HG03457 (cell line): ENCODE data around the gene BCR.
"Not testable (repeated sequence)": the region's sequence is repeated elsewhere in the genome, so short reads cannot be mapped to it uniquely, and the experiment has no call there.

Experiments used
- ATAC-seq: cut with Tn5 transposase; IDR thresholded peaks from one replicate; pipeline ENCODE4 v1.9.1; 2021; ENCODE audit warnings: moderate number of reproducible peaks; ENCODE audit not compliant: unreplicated experiment

BCR gene

GRCh38 chr22:23285734-23286133 lies 105.4 kb downstream of the BCR start:
- ATAC-seq: no peak

DNA sequence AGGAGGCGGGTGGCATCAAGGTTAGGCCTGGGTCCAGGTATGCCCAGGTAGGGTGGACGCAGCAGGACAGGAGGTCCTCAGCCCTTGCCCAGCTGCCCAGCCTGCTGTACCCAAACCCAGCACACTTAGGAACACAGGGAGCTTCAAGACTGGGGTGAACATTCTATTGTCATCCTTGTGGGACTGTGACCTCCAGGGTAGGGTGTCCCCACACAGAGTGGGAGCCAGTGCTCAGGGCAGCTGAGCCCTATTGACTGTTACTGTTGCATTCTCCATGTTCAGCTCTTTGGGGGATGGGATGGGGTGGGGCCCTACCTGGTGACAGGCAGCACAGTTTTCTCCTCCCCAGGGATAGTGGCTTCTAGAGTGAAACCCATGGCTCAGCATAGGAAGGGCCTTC lies 106.0 kb downstream of the BCR start:
- no peak for ATAC-seq

- ATAC-seq: no peak
Observed at GRCh38 chr22:23287136-23288095, 107.1 kb downstream of the BCR start.

DNA sequence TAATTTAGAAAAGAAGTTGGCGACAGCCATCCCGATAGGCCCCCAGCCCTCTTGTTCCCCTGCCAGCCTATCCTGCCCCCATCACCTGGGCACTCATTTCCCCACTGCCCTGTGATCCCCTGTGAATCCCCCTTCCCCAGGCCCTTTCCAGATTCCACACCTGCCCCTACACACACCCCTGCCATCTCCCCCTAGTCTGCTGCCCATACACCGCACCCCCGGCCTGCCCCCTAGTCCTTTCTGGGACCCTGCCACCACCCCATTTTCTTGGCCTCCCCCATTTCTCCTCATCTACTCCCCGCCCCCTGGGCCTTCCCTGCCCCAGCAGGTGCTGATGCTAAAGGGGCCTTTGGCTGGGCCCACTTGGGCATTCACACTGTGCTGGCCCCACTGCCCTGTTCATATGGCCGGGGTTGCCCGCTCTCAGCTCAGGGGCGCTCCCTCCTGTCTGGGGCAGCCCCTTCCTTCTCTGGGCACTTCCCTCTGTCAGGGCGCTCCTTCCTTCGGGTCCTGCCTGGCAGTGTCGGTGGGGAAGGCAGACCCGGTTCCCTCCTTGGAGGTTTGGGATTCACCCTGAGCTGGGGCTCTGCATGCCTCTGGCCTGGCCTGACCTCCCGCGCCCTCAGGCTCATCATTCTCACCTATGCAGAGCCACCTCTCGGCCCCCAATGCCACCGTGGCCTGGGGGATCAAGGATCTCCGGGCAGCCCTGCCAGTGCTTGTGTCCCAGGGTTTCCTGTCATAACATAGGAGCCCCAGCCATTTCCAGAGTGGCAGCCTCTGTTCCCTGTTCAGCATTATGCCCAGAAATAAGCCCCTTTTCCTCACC lies 108.2 kb downstream of the BCR start:
- no peak for ATAC-seq

DNA sequence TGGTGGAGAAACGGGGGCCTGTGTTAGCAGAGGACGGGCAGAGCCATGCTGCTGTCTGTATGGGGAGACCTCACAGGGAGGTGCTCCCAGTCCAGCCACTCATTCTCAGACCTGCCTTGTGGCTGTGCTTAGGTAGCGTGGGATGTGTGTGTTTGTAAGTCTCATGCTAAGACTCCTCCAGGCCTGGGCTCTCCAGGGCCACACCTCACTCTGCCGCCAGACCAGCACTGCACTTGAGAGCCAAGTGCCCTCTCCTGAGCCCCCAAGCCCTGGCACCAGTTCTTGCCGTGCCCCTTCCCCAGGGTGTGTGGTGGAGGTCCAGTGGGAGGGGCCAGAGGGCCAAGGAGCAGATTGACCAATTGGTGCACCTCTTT lies 108.8 kb downstream of the BCR start:
- ATAC-seq: no peak

DNA sequence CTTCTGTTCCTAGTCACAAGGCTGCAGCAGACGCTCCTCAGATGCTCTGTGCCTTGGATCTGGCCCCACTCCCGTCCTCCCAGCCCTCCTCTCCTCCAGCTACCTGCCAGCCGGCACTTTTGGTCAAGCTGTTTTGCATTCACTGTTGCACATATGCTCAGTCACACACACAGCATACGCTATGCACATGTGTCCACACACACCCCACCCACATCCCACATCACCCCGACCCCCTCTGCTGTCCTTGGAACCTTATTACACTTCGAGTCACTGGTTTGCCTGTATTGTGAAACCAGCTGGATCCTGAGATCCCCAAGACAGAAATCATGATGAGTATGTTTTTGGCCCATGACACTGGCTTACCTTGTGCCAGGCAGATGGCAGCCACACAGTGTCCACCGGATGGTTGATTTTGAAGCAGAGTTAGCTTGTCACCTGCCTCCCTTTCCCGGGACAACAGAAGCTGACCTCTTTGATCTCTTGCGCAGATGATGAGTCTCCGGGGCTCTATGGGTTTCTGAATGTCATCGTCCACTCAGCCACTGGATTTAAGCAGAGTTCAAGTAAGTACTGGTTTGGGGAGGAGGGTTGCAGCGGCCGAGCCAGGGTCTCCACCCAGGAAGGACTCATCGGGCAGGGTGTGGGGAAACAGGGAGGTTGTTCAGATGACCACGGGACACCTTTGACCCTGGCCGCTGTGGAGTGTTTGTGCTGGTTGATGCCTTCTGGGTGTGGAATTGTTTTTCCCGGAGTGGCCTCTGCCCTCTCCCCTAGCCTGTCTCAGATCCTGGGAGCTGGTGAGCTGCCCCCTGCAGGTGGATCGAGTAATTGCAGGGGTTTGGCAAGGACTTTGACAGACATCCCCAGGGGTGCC lies 109.8 kb downstream of the BCR start:
- no peak for ATAC-seq

DNA sequence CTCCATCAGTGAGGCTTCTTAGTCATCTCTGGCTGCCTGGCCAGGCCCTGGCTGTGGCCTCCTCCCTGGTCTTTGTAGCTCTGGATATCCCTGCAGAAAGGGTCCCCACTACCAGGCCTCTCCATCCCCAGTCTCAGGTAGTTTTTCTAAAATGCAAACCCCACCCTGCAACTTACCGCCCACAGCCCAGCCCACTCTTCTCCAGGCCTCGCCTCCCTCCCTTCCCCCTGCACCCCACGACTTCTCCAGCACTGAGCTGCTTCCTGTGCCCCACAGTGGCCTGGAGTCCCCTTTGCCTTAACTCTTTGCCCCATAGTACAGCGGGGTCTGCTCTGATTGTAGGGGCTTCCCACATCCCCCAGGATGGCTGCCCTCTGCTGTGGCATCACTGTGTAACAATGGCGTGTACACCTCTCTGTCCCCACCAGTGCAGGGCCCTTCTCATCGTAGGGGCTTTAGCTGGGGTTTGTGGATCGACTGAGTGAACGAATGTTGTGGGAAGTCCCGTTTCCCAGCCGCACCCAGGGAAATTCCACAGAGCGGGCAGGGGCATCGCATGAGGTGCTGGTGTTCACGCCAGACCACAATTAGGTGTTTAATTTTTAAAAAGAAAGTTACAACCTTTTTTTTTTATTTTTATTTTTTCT lies 111.6 kb downstream of the BCR start:
- no peak for ATAC-seq

DNA sequence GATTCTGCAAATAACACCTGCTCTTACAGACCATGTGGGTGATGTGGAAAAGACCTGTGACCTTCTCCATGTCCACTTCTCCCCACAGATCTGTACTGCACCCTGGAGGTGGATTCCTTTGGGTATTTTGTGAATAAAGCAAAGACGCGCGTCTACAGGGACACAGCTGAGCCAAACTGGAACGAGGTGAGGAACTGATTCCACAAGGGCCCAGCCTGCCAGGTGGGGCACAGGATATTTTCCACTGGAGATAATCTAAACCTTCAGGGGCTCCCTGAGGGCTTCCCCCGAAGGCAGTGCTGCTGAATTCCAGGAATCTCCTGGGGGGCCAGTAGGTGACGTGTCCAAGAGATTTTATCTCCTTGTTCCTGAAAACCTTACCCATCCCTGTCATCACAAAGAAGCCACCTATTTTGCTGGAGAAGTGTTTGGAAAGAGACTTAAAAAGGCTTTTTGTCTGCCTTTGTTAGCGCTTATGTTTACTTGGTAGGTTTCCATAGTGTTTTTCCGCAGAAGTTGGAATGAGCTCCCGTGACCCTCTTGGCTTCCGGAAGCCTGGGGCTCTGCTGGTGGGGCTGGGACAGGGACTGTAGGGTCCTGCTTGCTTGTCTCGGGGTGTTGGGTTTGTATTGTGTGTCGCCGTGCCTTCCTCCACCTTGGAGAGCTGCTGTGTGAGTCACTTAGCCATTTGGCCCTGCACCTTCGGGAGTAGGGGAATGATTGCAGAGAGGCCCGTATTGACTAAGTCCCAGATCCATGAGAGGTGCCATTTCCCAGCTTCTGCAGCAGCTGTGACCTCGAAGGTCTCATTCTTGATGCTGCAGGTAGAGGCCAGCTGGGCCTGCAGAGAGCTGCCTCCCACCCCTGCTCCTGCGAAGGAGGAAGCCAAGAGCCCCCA lies 112.4 kb downstream of the BCR start:
- no peak for ATAC-seq

- ATAC-seq: no peak
Observed at GRCh38 chr22:23293720-23294119, 113.4 kb downstream of the BCR start.

DNA sequence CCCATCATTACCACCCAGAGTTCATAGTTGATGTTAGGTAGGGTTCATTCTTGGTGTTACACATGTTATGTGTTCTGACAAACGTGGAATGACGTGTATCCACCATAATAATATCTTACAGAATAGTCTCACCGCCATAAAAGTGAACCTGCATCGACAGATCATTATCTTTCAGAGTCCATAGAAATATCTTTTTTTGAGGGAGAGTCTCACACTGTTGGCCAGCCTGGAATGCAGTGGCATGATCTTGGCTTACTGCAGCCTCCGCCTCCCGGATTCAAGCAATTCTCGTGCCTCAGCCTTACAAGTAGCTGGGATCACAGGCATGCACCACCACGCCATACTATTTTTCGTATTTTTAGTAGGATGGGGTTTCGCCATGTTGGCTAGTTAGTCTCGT lies 113.9 kb downstream of the BCR start:
- ATAC-seq: no peak

DNA sequence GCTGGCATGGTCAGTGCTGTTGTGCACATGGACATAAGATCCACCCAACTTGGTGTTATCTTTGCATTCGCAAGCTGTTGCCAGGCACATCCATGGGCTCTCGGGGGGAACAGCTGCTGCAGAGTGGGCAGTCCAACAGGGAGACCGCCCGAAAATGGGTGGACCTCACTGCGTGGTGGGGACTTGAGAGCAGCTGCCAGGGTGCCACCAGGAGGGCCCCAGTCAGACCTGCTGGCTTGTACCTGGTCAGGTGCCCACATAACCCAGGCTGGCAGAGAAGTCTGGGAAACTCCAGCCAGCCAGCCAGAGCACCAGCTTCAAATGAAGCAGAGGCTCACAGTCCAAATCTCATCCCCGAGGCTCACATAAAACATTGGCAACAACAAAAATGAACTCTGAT lies 120.2 kb downstream of the BCR start:
- no peak for ATAC-seq

GRCh38 chr22:23301591-23301990 lies 121.3 kb downstream of the BCR start:
- no peak for ATAC-seq

DNA sequence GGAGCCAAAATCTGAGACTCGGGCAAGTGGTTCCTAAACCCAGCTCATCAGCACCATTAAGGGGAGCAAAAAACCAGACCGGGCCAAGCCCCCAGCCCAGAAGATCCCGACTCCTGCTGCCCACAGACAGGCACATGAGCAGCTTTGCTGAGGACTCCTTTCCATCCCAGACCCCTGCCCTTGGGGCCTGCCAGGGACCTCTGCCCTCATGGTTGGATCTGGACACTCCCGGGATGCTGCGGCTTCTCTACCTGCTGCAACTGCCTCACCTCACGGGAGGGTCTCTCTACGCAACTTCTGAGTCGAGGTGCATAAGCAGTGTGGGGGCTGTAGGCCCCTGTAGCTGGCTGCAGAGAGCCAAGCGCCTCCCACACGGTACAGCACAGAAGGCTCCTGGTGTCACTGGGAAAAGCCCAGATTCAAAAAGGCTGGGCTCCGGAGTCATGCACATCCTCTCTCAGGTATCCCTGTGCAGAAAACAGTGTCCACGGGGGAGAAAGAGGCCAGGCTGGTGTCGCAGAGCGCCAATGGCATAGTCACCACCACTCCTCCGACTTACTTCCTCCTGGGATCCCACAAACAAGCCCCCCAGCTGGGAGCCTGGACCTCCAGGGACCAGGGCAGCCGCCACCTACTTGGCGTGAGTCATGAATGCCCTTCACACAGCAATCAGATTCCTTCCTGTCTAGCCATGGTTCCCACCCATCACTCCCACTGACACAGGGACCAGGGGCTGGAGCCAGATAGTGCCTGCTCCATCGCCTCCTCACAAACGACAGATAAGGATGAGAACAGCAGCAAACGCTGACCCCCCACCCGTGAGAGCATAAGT lies 122.1 kb downstream of the BCR start:
- ATAC-seq: no peak

GRCh38 chr22:23305321-23305910 lies 125.1 kb downstream of the BCR start:
- no peak for ATAC-seq

GRCh38 chr22:23305922-23306374 lies 125.6 kb downstream of the BCR start:
- no peak for ATAC-seq

DNA sequence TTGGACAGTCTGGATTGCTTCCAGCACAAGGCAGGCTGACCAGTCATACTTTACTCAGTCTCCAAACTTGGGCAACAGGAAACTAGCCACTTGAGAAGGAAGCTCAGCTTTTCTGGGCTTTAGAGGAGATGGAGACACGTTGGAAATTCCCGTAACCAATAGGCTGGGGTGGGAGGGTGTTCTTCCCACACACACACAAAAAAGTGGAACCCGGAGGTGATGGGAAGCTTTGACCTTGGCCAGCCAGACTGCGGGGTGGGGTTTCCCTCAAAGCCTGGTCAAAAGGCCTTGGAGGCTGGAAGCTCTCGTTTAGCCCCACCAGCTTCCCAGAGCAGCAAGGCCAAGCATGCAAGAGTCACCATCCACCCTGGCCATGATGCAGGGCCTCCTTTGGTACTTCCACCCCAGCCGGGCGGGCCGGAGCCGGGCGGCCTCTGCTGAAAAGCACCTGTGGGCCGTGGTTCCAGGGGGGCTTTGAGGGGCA lies 126.2 kb downstream of the BCR start:
- ATAC-seq: no peak

GRCh38 chr22:23306926-23307325 lies 126.6 kb downstream of the BCR start:
- no peak for ATAC-seq

DNA sequence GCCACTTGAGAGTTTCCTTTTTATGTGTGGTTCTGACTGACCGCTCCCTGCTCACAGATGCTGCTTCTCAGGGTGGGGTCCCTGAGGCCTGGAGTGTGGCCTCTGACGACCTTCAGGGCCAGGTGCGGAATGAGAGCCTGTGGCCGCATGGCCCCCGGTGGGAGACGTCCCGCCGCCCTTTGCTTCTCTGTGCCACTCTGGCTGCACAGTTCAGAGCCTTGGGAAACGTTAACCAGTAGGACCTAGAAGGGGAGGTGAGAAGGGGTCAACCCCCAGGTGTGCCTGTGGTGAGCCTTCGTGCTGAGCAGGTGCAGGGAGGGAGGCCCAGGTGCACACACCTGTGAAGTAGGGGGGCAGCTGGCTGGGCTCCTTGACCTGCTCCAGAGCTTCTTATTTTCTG lies 127.2 kb downstream of the BCR start:
- ATAC-seq: not testable (repeated sequence)
